ENCODE data around the gene ACER2. TPM values are rescaled to one million over a fixed set of nuclear protein-coding genes. Genes with fewer than 3 reads are reported as not detected.

The ACER2 gene
- total and polyA plus RNA-seq, 2 of the 8 experiments (the other 6 are each of a cell fraction or from before 2014, with no cell fraction given), result 7.4 to 8.8 TPM

DNA sequence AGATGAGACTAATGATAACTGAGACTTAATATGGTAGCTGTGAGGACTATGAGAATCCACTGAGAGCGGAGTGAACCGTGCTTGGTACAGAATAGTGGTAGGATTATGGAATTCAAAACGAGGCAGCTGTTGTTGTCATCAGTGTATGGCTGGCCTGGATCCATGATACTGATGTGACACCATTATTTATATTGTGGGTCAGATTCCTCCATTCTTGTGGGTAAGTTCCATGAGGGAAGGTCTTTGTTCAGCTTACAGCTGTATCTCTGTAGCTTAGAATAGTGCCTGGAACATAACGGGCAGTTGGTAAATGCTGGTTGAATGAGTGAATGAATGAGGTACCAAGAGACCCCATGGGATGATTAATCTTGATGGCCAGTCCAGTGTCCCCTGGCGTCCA, 61.8 kb downstream of the ACER2 start:
- H3K56ac ChIP-seq (replicated peaks; ENCODE audit: insufficient read length, low read depth, low read length), result no peak overlapping the region
- H4K8ac ChIP-seq (ENCODE audit: extremely low read depth, insufficient read depth, low read length), result no peak overlapping the region
- no peak overlapping the region for H3K18ac ChIP-seq (ENCODE audit: extremely low read depth, low read length)
- DNase-seq (ENCODE audit: low read depth in 1 of 2, low spot score in 2 of 2) (no peak), FAIRE-seq (no peak)
- H3K4me3 ChIP-seq (ENCODE audit: extremely low read depth in 1 of 4, insufficient read depth in 2 of 4, low read depth in 3 of 4, low read length in 4 of 4), result no peak overlapping the region
- H4K5ac ChIP-seq (ENCODE audit: insufficient read length, low read depth, low read length), result no peak overlapping the region
- 0 out of 2 replicates have a peak overlapping the region, but pooled peaks have one; percentile 2 for H2AK5ac ChIP-seq (ENCODE audit: low read depth, low read length)
- no peaks in the 10 kb centered on the region for H3K79me1 ChIP-seq (ENCODE audit: low read depth, low read length)
- no peak overlapping the region for H2AFZ ChIP-seq (ENCODE audit: low read length)
- H3K9ac ChIP-seq (replicated peaks in 1 of 4; ENCODE audit: extremely low read depth in 1 of 4, low read depth in 3 of 4, low read length in 3 of 4), result no peak overlapping the region
- 0 out of 2 replicates have a peak, but pooled peaks cover 2% of the 10 kb centered on the region for H3K23me2 ChIP-seq (ENCODE audit: low read depth, low read length)
- H3K14ac ChIP-seq (ENCODE audit: insufficient read length), result no peak overlapping the region
- no peaks in the 10 kb centered on the region for H3K9me3 ChIP-seq (ENCODE audit: insufficient read depth in 2 of 2, low read depth in 1 of 2, low read length in 1 of 2)
- no peak for TF ChIP-seq E2F6 (IDR thresholded peaks at IDR 0.05)
- no peak for TF ChIP-seq HDAC6 (IDR thresholded peaks at IDR 0.05; ENCODE audit: low read depth, low read length)
- TF ChIP-seq, protein P1, sequence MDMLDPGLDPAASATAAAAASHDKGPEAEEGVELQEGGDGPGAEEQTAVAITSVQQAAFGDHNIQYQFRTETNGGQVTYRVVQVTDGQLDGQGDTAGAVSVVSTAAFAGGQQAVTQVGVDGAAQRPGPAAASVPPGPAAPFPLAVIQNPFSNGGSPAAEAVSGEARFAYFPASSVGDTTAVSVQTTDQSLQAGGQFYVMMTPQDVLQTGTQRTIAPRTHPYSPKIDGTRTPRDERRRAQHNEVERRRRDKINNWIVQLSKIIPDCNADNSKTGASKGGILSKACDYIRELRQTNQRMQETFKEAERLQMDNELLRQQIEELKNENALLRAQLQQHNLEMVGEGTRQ (IDR thresholded peaks at IDR 0.05; ENCODE audit: low read length), result no peak
- TF ChIP-seq, protein P2, sequence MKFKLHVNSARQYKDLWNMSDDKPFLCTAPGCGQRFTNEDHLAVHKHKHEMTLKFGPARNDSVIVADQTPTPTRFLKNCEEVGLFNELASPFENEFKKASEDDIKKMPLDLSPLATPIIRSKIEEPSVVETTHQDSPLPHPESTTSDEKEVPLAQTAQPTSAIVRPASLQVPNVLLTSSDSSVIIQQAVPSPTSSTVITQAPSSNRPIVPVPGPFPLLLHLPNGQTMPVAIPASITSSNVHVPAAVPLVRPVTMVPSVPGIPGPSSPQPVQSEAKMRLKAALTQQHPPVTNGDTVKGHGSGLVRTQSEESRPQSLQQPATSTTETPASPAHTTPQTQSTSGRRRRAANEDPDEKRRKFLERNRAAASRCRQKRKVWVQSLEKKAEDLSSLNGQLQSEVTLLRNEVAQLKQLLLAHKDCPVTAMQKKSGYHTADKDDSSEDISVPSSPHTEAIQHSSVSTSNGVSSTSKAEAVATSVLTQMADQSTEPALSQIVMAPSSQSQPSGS (IDR thresholded peaks at IDR 0.05; ENCODE audit: low read length), result no peak
- no peak for TF ChIP-seq POLR2A (IDR thresholded peaks at IDR 0.05; ENCODE audit: control extremely low read depth in 1 of 2, low read depth in 2 of 2, low read length in 2 of 2)
- no peak for TF ChIP-seq EP300 (IDR thresholded peaks at IDR 0.05; ENCODE audit: borderline replicate concordance in 1 of 2, low read depth in 2 of 2, low read length in 2 of 2)
- no peak overlapping the region for H4K91ac ChIP-seq (replicated peaks; ENCODE audit: insufficient read length, low read length)
- peaks cover 0 to 7% (median 0%) of the 10 kb centered on the region in 4 experiments; a peak in 1 of 7 replicates for H3K4me1 ChIP-seq (replicated peaks in 1 of 4; ENCODE audit: control insufficient read depth in 3 of 4, insufficient read depth in 4 of 4, low read length in 3 of 4)
- no peak overlapping the region for H3K23ac ChIP-seq (ENCODE audit: insufficient read length)
- H3K27me3 ChIP-seq (replicated peaks in 1 of 4; ENCODE audit: control insufficient read depth in 3 of 4, extremely low read depth in 1 of 4, insufficient read depth in 3 of 4, low read length in 3 of 4), result peaks cover 0 to 2% (median 0%) of the 10 kb centered on the region in 4 experiments; a peak in 2 of 7 replicates
- ChIA-PET CTCF (ENCODE audit: partially characterized antibody) (interaction anchor here (0.6 to 9.9 kb wide), 17 partner anchors 7 to 1634 kb away, joined by 3 to 72 read pairs (median 4); no protein-coding TSS in a partner anchor), POLR2A (ENCODE audit: partially characterized antibody) (interaction anchor here (1.3 kb wide), 1 partner anchor 95 kb away, joined by 3 read pairs; no protein-coding TSS in a partner anchor)
- no peaks in the 10 kb centered on the region for H3K36me3 ChIP-seq (ENCODE audit: control insufficient read depth in 2 of 4, insufficient read depth in 4 of 4, low read length in 3 of 4)
- no peak overlapping the region for H2BK12ac ChIP-seq (ENCODE audit: low read depth, low read length)
- H2BK15ac ChIP-seq (ENCODE audit: low read length), result no peak overlapping the region
- H2BK120ac ChIP-seq (replicated peaks; ENCODE audit: low read depth, low read length), result no peak overlapping the region
- H2BK5ac ChIP-seq (ENCODE audit: low read depth, low read length), result no peak overlapping the region
- H4K20me1 ChIP-seq (replicated peaks in 1 of 2; ENCODE audit: control insufficient read depth in 1 of 2, insufficient read depth in 2 of 2, low read length in 2 of 2), result no peaks in the 10 kb centered on the region
- no peak overlapping the region for H3K4me2 ChIP-seq (ENCODE audit: insufficient read depth in 1 of 2, low read depth in 2 of 2, low read length in 2 of 2)
- H2BK20ac ChIP-seq (ENCODE audit: low read length), result no peak overlapping the region
- no peak overlapping the region for H3K4ac ChIP-seq (replicated peaks; ENCODE audit: insufficient read length, low read depth, low read length)
- WGBS, 2 experiments (ENCODE audit: extremely low coverage in 1 of 2, insufficient coverage in 1 of 2, insufficient read length in 1 of 2, insufficient replicate concordance in 2 of 2, low coverage in 1 of 2, low lambda C conversion rate in 2 of 2, missing lambda C conversion rate in 1 of 2), result 83% methylated on average over 5 of the region's 5 CpGs; no CpG with 5 or more reads in 1 of the 2 experiments
- H3K79me2 ChIP-seq (ENCODE audit: control insufficient read depth in 1 of 2, insufficient read depth in 2 of 2, low read length in 2 of 2), result no peaks in the 10 kb centered on the region
- no peak overlapping the region for H3K27ac ChIP-seq (ENCODE audit: low read depth, low read length)

Measured in H1 (cell line).